ENCODE measurements around the gene DOK7. TPM values are rescaled to one million over a fixed set of nuclear protein-coding genes. Genes with fewer than 3 reads are reported as not detected.

DOK7 gene
- polyA plus RNA-seq, 3 donors: not detected

DNA sequence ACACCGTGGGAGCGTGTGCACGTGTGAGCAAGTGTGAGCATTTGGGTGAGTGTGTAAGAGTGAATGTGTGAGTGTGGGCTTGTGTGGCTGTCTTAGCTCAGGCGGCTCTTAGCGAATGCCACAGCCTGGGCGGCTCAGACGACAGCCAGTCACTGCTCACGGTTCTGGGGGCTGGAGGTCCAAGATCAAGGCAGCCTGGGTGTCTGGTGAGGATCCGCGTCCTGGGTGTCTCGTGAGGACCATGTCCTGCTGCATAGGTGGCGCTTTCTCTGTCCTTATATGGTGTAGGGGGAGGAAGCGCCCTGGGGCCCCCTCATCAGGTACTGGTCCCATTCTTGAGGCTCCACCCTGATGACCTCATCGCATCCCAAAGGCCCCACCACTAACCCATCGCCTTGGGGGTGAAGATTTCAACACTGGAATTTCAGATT is 4.5 kb downstream of the DOK7 start:
- DNase-seq: no peak
- no peak overlapping the region for H3K27ac Mint-ChIP-seq
- 81% methylated on average over 4 of the region's 15 CpGs for WGBS (ENCODE audit: insufficient coverage)
- H3K9me3 Mint-ChIP-seq: peaks cover 0 to 2% (median 0%) of the 10 kb centered on the region in 7 donors
- peaks cover 7 to 17% of the 10 kb centered on the region in 2 donors for H3K27me3 ChIP-seq (ENCODE audit: control insufficient read depth in 2 of 2, insufficient read depth in 2 of 2, low read length in 2 of 2)
- peaks cover 6 to 10% of the 10 kb centered on the region in 2 donors for H3K9me3 ChIP-seq (replicated peaks in 1 of 2; ENCODE audit: control insufficient read depth in 1 of 2, insufficient read depth in 1 of 2, low read length in 2 of 2)
- H3K4me3 ChIP-seq (replicated peaks in 1 of 3; ENCODE audit: low read depth in 2 of 3, low read length in 3 of 3): no peak overlapping the region
- no peak overlapping the region for H3K27ac ChIP-seq (ENCODE audit: low read depth in 1 of 2, low read length in 2 of 2)
- no peaks in the 10 kb centered on the region for H3K36me3 Mint-ChIP-seq
- peaks cover 2% of the 10 kb centered on the region for H3K4me1 Mint-ChIP-seq
- H3K36me3 ChIP-seq (replicated peaks in 1 of 2; ENCODE audit: control insufficient read depth in 1 of 2, insufficient read depth in 2 of 2, low read length in 2 of 2): no peaks in the 10 kb centered on the region
- TF ChIP-seq CTCF (IDR thresholded peaks at IDR 0.05): no peak
- no peaks in the 10 kb centered on the region for H4K20me1 ChIP-seq (ENCODE audit: insufficient read depth, low read length)
- H2AFZ ChIP-seq (ENCODE audit: insufficient read depth, low read depth, low read length, poor library complexity, severe bottlenecking): no peak overlapping the region
- H3K27me3 Mint-ChIP-seq (ENCODE audit: low read depth in 3 of 3): peaks cover 8 to 29% (median 19%) of the 10 kb centered on the region in 3 donors
- peaks cover 0 to 4% of the 10 kb centered on the region in 2 donors for H3K4me1 ChIP-seq (ENCODE audit: control insufficient read depth in 1 of 2, insufficient read depth in 2 of 2, low read length in 2 of 2)
- H3K4me2 ChIP-seq (replicated peaks; ENCODE audit: extremely low read depth, low read length, poor library complexity, severe bottlenecking): no peak overlapping the region
- H3K4me3 Mint-ChIP-seq: no peak overlapping the region
- H3K9ac ChIP-seq (ENCODE audit: insufficient read depth, low read length, poor library complexity, severe bottlenecking): no peak overlapping the region
- H3K79me2 ChIP-seq (ENCODE audit: insufficient read depth, low read length): no peaks in the 10 kb centered on the region
- intact Hi-C loops (cut with micrococcal nuclease): no loop called here

GRCh38 chr4:3468154-3468553 is 5.0 kb downstream of the DOK7 start:
- 98% methylated on average over 10 of the region's 10 CpGs for WGBS (ENCODE audit: insufficient coverage)
- no peak for DNase-seq

More at GRCh38 chr4:3468154-3468553, 5.0 kb downstream of the DOK7 start:
- Histone ChIP-seq H3K9me3 (replicated peaks in 1 of 2; ENCODE audit: control insufficient read depth in 1 of 2, insufficient read depth in 1 of 2, low read length in 2 of 2) (peaks cover 6 to 10% of the 10 kb centered on the region in 2 donors), H3K4me1 (ENCODE audit: control insufficient read depth in 1 of 2, insufficient read depth in 2 of 2, low read length in 2 of 2) (peaks cover 0 to 4% of the 10 kb centered on the region in 2 donors), H3K27me3 (ENCODE audit: control insufficient read depth in 2 of 2, insufficient read depth in 2 of 2, low read length in 2 of 2) (peaks cover 4 to 14% of the 10 kb centered on the region in 2 donors), H3K79me2 (ENCODE audit: insufficient read depth, low read length) (no peaks in the 10 kb centered on the region), H2AFZ (ENCODE audit: insufficient read depth, low read depth, low read length, poor library complexity, severe bottlenecking) (no peak overlapping the region), H3K9ac (ENCODE audit: insufficient read depth, low read length, poor library complexity, severe bottlenecking) (no peak overlapping the region), H3K4me3 (replicated peaks in 1 of 3; ENCODE audit: low read depth in 2 of 3, low read length in 3 of 3) (no peak overlapping the region), H3K36me3 (replicated peaks in 1 of 2; ENCODE audit: control insufficient read depth in 1 of 2, insufficient read depth in 2 of 2, low read length in 2 of 2) (no peaks in the 10 kb centered on the region), H3K27ac (ENCODE audit: low read depth in 1 of 2, low read length in 2 of 2) (no peak overlapping the region), H4K20me1 (ENCODE audit: insufficient read depth, low read length) (no peaks in the 10 kb centered on the region), H3K4me2 (replicated peaks; ENCODE audit: extremely low read depth, low read length, poor library complexity, severe bottlenecking) (no peak overlapping the region)
- Mint-ChIP-seq H3K27me3 (ENCODE audit: low read depth in 3 of 3) (peaks cover 4 to 24% (median 16%) of the 10 kb centered on the region in 3 donors), H3K27ac (no peak overlapping the region), H3K9me3 (peaks cover 0 to 2% (median 0%) of the 10 kb centered on the region in 7 donors), H3K4me1 (no peaks in the 10 kb centered on the region), H3K4me3 (no peak overlapping the region), H3K36me3 (no peaks in the 10 kb centered on the region)
- no peak for TF ChIP-seq CTCF (IDR thresholded peaks at IDR 0.05)
- intact Hi-C loops (cut with micrococcal nuclease): no loop called here

Data from CD14-positive monocyte (primary cell).